ENCODE results near the gene ALAS2. TPM values are rescaled to one million over a fixed set of nuclear protein-coding genes. Genes with fewer than 3 reads are reported as not detected.
"Not testable (repeated sequence)": the region's sequence is repeated elsewhere in the genome, so short reads cannot be mapped to it uniquely, and the experiment has no call there.

The ALAS2 gene
- total RNA-seq = under 1 TPM; 0.14 to 0.97 (median 0.30) TPM
- polyA plus RNA-seq = under 1 TPM; 0.15 to 0.70 TPM

- FAIRE-seq = no peak
These were observed at the start of gene ALAS2 for GRCh38 chrX:55030271-55031205. Gene ALAS2 (minus strand): TSS chrX:55030977. CDS start chrX:55026000, 4,977 bp downstream.

DNA sequence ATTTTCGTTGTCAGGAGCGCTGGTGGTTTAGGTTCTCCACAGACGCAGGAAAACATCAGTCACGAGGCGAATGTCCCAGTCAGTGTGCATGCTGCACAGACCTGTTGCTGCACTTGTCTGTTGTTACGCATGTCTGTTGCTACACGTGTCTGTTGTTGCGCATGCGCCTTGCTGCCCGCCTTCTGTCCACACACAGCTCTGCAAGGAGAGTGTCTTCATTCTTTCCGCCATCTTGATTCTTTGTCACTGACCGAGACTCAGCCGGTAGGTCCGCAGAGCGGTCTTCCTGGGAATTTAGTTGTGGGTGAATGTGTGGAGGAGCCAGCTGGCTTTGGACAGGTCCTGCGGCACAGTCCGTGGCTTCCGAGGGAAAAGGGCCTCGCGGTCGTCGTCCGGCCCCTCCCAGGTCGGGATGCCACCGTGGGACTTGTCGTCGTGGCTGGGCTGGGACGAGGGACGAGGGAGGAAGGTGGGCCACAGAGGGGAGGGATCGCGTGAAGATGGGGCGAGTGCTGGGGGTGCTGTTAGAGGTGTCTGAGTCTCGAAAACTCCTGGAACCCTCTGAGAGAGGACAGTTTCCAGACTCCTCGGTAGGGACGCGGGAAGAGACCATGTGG lies 44.2 kb upstream of the ALAS2 start, which contains the start of gene PAGE2B:
PAGE2B (plus strand) TSS at position 180 of the 617 bp plus-strand sequence. CDS start 1,012 bp downstream, outside the sequence.
- Histone ChIP-seq H3K36me3 (no peaks in the 10 kb centered on the region), H3K4me3 (no peak within 1 kb of the TSS), H3K4me1 (no peaks in the 10 kb centered on the region), H3K27ac (no peak within 1 kb of the TSS), H3K27me3 (peaks cover 0 to 10% (median 0%) of the 10 kb centered on the region in 4 donors), H3K9me3 (no peaks in the 10 kb centered on the region)
- FAIRE-seq (no peak), DNase-seq (peak in 1 of 6 donors; percentile 28), ATAC-seq (no peak)
- intact Hi-C loops (cut with DNase I) = no loop called here
- WGBS, 2 donors = 77 to 84% methylated on average over 36 of the region's 36 CpGs
- TF ChIP-seq, protein P1, sequence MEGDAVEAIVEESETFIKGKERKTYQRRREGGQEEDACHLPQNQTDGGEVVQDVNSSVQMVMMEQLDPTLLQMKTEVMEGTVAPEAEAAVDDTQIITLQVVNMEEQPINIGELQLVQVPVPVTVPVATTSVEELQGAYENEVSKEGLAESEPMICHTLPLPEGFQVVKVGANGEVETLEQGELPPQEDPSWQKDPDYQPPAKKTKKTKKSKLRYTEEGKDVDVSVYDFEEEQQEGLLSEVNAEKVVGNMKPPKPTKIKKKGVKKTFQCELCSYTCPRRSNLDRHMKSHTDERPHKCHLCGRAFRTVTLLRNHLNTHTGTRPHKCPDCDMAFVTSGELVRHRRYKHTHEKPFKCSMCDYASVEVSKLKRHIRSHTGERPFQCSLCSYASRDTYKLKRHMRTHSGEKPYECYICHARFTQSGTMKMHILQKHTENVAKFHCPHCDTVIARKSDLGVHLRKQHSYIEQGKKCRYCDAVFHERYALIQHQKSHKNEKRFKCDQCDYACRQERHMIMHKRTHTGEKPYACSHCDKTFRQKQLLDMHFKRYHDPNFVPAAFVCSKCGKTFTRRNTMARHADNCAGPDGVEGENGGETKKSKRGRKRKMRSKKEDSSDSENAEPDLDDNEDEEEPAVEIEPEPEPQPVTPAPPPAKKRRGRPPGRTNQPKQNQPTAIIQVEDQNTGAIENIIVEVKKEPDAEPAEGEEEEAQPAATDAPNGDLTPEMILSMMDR (IDR thresholded peaks at IDR 0.05) = no peak

More at GRCh38 chrX:55030271-55031205, at the start of gene ALAS2:
- H3K27ac ChIP-seq = no peak within 1 kb of the TSS
- H3K9me3 ChIP-seq = no peaks in the 10 kb centered on the region
- DNase-seq = no peak
- H3K36me3 ChIP-seq = no peaks in the 10 kb centered on the region
- H3K4me1 ChIP-seq = no peaks in the 10 kb centered on the region
- TF ChIP-seq, protein P1 (IDR thresholded peaks at IDR 0.05) = no peak
- ATAC-seq = no peak
- intact Hi-C loops (cut with DNase I) = no loop called here
- 56 to 59% methylated on average over 7 of the region's 7 CpGs for WGBS, 2 donors
- no peak within 1 kb of the TSS for H3K4me3 ChIP-seq
- peaks cover 0 to 7% (median 0%) of the 10 kb centered on the region in 4 donors for H3K27me3 ChIP-seq

DNA sequence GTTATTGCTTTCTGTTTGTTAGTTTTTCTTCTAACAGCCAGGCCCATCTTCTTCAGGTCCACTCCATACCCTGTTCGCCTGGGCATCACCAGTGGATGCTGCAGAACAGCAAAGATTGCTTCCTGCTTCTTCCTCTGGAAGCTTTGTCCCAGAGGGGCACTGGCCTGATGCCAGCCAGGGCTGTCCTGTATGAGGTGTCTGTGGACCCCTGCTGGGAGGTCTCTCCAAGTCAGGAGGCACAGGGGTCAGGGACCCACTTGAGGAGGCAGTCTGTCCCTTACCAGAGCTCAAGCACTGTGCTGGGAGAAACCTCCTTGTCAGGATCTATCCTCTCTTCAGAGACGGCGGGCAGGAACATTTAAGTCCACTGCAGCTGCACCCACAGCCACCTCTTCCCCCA lies 41.5 kb upstream of the ALAS2 start:
- H3K27ac ChIP-seq = no peak overlapping the region
- no peaks in the 10 kb centered on the region for H3K4me1 ChIP-seq
- no peak overlapping the region for H3K4me3 ChIP-seq
- no peak for FAIRE-seq
- H3K9me3 ChIP-seq = no peaks in the 10 kb centered on the region
- intact Hi-C loops (cut with DNase I) = no loop called here
- ATAC-seq = no peak
- no peaks in the 10 kb centered on the region for H3K36me3 ChIP-seq
- peak in 2 of 6 donors; percentile 31 to 52 for DNase-seq
- H3K27me3 ChIP-seq = peaks cover 0 to 10% (median 0%) of the 10 kb centered on the region in 4 donors
- WGBS, 2 donors = 62 to 74% methylated on average over 3 of the region's 3 CpGs
- TF ChIP-seq, protein P1 (IDR thresholded peaks at IDR 0.05) = no peak

GRCh38 chrX:55067180-55067579 lies 36.4 kb upstream of the ALAS2 start:
- DNase-seq; H3K4me1 ChIP-seq; H3K4me3 ChIP-seq; H3K9me3 ChIP-seq; H3K27ac ChIP-seq; H3K36me3 ChIP-seq; FAIRE-seq; ATAC-seq; intact Hi-C loops (cut with DNase I): not testable (repeated sequence)
- H3K27me3 ChIP-seq = peaks cover 0 to 19% (median 0%) of the 10 kb centered on the region in 4 donors
- 69 to 90% methylated on average over 2 of the region's 2 CpGs for WGBS, 2 donors

- Histone ChIP-seq H3K27me3 (peaks cover 0 to 10% (median 0%) of the 10 kb centered on the region in 4 donors), H3K36me3 (no peaks in the 10 kb centered on the region), H3K4me3 (no peak overlapping the region), H3K9me3 (no peaks in the 10 kb centered on the region), H3K4me1 (no peaks in the 10 kb centered on the region), H3K27ac (no peak overlapping the region)
- WGBS, 2 donors = 18 to 19% methylated on average over 5 of the region's 5 CpGs
- intact Hi-C loops (cut with DNase I) = no loop called here
- TF ChIP-seq, protein P1 (IDR thresholded peaks at IDR 0.05) = peak; percentile 46 to 82 (median 76)
- DNase-seq = peak in 1 of 6 donors; percentile 37
- FAIRE-seq = peak; percentile 95
- ATAC-seq = peak; percentile 68 to 93 (median 92)
These were observed 27.0 kb upstream of the ALAS2 start for GRCh38 chrX:55057675-55058249.
